MG63 (cell line): ENCODE measurements around the gene RILPL1. TPM values are rescaled to one million over a fixed set of nuclear protein-coding genes. Genes with fewer than 3 reads are reported as not detected.
"Not testable (repeated sequence)": the region's sequence is repeated elsewhere in the genome, so short reads cannot be mapped to it uniquely, and the experiment has no call there.

Experiments used
- DNase-seq: peaks from one replicate; pipeline ENCODE4 v3.0.0-alpha.2; 2020
- H3K27me3 ChIP-seq: fragments of 250-450 bp; sonication (Bioruptor Pico); 2 replicates; pipeline ENCODE4 v1.5.1; 2020; ENCODE audit warnings: mild to moderate bottlenecking, moderate library complexity
- H3K36me3 ChIP-seq: fragments of 250-450 bp; sonication (Bioruptor Pico); 2 replicates; pipeline ENCODE4 v1.5.1; 2020; ENCODE audit warnings: mild to moderate bottlenecking, moderate library complexity
- H3K4me3 ChIP-seq: fragments of 250-450 bp; sonication (Bioruptor Pico); 2 replicates; pipeline ENCODE4 v1.5.1; 2020; ENCODE audit warnings: mild to moderate bottlenecking, moderate library complexity
- H3K9me3 ChIP-seq: fragments of 250-450 bp; sonication (Bioruptor Pico); 2 replicates; pipeline ENCODE4 v1.5.1; 2020; ENCODE audit warnings: mild to moderate bottlenecking, moderate library complexity
- total RNA-seq: library from RNA; depleted of rRNA; stranded (reverse); fragments of >200 nt; shearing (Covaris generic); gene quantifications from 2 replicates; pipeline ENCODE4 v1.2.3, GENCODE V29; 2014; ENCODE audit warnings: low replicate concordance; rRNA removed

RILPL1 gene
- 24.2 and 31.4 TPM in 2 replicates for total RNA-seq

- peaks cover 29% of the 10 kb centered on the region for H3K36me3 ChIP-seq
- peak; percentile 64 for DNase-seq
Measured at GRCh38 chr12:123533672-123534643, at the start of gene RILPL1. Gene RILPL1 (minus strand): TSS chr12:123533719. CDS start chr12:123533482, 237 bp downstream.

GRCh38 chr12:123580772-123581171 lies 47.3 kb upstream of the RILPL1 start:
- Histone ChIP-seq H3K9me3 (peaks cover 3% of the 10 kb centered on the region; the same call in 1 of the 2 replicates), H3K36me3 (peaks cover 2% of the 10 kb centered on the region; the same call in 1 of the 2 replicates), H3K27me3 (no peaks in the 10 kb centered on the region), H3K4me3 (no peak overlapping the region)
- DNase-seq, result no peak

More at GRCh38 chr12:123533672-123534643, at the start of gene RILPL1:
- Histone ChIP-seq H3K4me3 (peak within 1 kb of the TSS; percentile 78), H3K9me3 (no peaks in the 10 kb centered on the region), H3K27me3 (no peaks in the 10 kb centered on the region)

GRCh38 chr12:123578829-123579228 lies 45.3 kb upstream of the RILPL1 start:
- H3K4me3 ChIP-seq, H3K27me3 ChIP-seq, H3K36me3 ChIP-seq, DNase-seq, H3K9me3 ChIP-seq: not testable (repeated sequence)

GRCh38 chr12:123578243-123578642 lies 44.7 kb upstream of the RILPL1 start:
- Histone ChIP-seq H3K9me3 (peaks cover 4% of the 10 kb centered on the region; the same call in 1 of the 2 replicates), H3K27me3 (no peaks in the 10 kb centered on the region), H3K36me3 (peaks cover 2% of the 10 kb centered on the region; the same call in 1 of the 2 replicates), H3K4me3 (no peak overlapping the region)
- DNase-seq, result no peak

GRCh38 chr12:123576611-123577010 lies 43.1 kb upstream of the RILPL1 start:
- peaks cover 4% of the 10 kb centered on the region; the same call in 1 of the 2 replicates for H3K9me3 ChIP-seq
- no peaks in the 10 kb centered on the region for H3K27me3 ChIP-seq
- H3K4me3 ChIP-seq, result no peak overlapping the region
- H3K36me3 ChIP-seq, result peaks cover 2% of the 10 kb centered on the region; the same call in 1 of the 2 replicates
- DNase-seq, result no peak

GRCh38 chr12:123573870-123574269 lies 40.4 kb upstream of the RILPL1 start:
- peaks cover 4% of the 10 kb centered on the region; the same call in 1 of the 2 replicates for H3K9me3 ChIP-seq
- H3K4me3 ChIP-seq, result no peak overlapping the region
- no peaks in the 10 kb centered on the region for H3K27me3 ChIP-seq
- DNase-seq, result no peak
- H3K36me3 ChIP-seq, result peaks cover 2% of the 10 kb centered on the region; the same call in 1 of the 2 replicates

- Histone ChIP-seq H3K36me3 (peaks cover under 1% of the 10 kb centered on the region; the same call in 1 of the 2 replicates), H3K4me3 (no peak overlapping the region), H3K27me3 (no peaks in the 10 kb centered on the region), H3K9me3 (peaks cover 4% of the 10 kb centered on the region; the same call in 1 of the 2 replicates)
- DNase-seq, result no peak
Measured at GRCh38 chr12:123572391-123572790, 38.9 kb upstream of the RILPL1 start.

GRCh38 chr12:123571343-123571813 lies 37.9 kb upstream of the RILPL1 start:
- peaks cover 4% of the 10 kb centered on the region; the same call in 1 of the 2 replicates for H3K9me3 ChIP-seq
- no peaks in the 10 kb centered on the region; the same call in 1 of the 2 replicates for H3K36me3 ChIP-seq
- no peak overlapping the region for H3K4me3 ChIP-seq
- DNase-seq, result peak; percentile 36
- no peaks in the 10 kb centered on the region for H3K27me3 ChIP-seq

- no peak for DNase-seq
Measured at GRCh38 chr12:123559468-123559867, 25.9 kb upstream of the RILPL1 start.

GRCh38 chr12:123558487-123558886 lies 25.0 kb upstream of the RILPL1 start:
- not testable (repeated sequence) for H3K9me3 ChIP-seq, H3K27me3 ChIP-seq, DNase-seq, H3K4me3 ChIP-seq, H3K36me3 ChIP-seq

More at GRCh38 chr12:123559468-123559867, 25.9 kb upstream of the RILPL1 start:
- Histone ChIP-seq H3K36me3 (no peaks in the 10 kb centered on the region), H3K9me3 (no peaks in the 10 kb centered on the region), H3K4me3 (no peak overlapping the region), H3K27me3 (no peaks in the 10 kb centered on the region)

- H3K9me3 ChIP-seq, H3K4me3 ChIP-seq, H3K36me3 ChIP-seq, H3K27me3 ChIP-seq, DNase-seq: not testable (repeated sequence)
Measured at GRCh38 chr12:123554843-123555242, 21.3 kb upstream of the RILPL1 start.

- not testable (repeated sequence) for H3K27me3 ChIP-seq, DNase-seq, H3K4me3 ChIP-seq, H3K9me3 ChIP-seq, H3K36me3 ChIP-seq
Measured at GRCh38 chr12:123554136-123554535, 20.6 kb upstream of the RILPL1 start.

GRCh38 chr12:123550700-123551099 lies 17.2 kb upstream of the RILPL1 start:
- DNase-seq, result no peak
- H3K9me3 ChIP-seq, result no peaks in the 10 kb centered on the region
- H3K36me3 ChIP-seq, result no peaks in the 10 kb centered on the region
- H3K27me3 ChIP-seq, result 0 out of 2 replicates have a peak, but pooled peaks cover 2% of the 10 kb centered on the region
- H3K4me3 ChIP-seq, result no peak overlapping the region

- Histone ChIP-seq H3K27me3 (0 out of 2 replicates have a peak, but pooled peaks cover 2% of the 10 kb centered on the region), H3K9me3 (no peaks in the 10 kb centered on the region), H3K36me3 (no peaks in the 10 kb centered on the region), H3K4me3 (no peak overlapping the region)
- no peak for DNase-seq
Measured at GRCh38 chr12:123548107-123548506, 14.6 kb upstream of the RILPL1 start.

GRCh38 chr12:123546281-123546680 lies 12.8 kb upstream of the RILPL1 start:
- DNase-seq, result no peak
- no peak overlapping the region for H3K4me3 ChIP-seq
- no peaks in the 10 kb centered on the region for H3K9me3 ChIP-seq
- H3K27me3 ChIP-seq, result 0 out of 2 replicates have a peak, but pooled peaks cover 2% of the 10 kb centered on the region
- no peaks in the 10 kb centered on the region for H3K36me3 ChIP-seq

- H3K4me3 ChIP-seq, result no peak overlapping the region
Measured at GRCh38 chr12:123543541-123543940, 10.0 kb upstream of the RILPL1 start.

More at GRCh38 chr12:123543541-123543940, 10.0 kb upstream of the RILPL1 start:
- Histone ChIP-seq H3K36me3 (no peaks in the 10 kb centered on the region), H3K9me3 (no peaks in the 10 kb centered on the region), H3K27me3 (no peaks in the 10 kb centered on the region)
- no peak for DNase-seq
